HG03342 (cell line): ENCODE results near the gene DOCK4.
"Not testable (repeated sequence)": the region's sequence is repeated elsewhere in the genome, so short reads cannot be mapped to it uniquely, and the experiment has no call there.

ENCODE experiments used
- ATAC-seq: cut with Tn5 transposase; IDR thresholded peaks from one replicate; pipeline ENCODE4 v1.9.1; 2021; ENCODE audit warnings: mild to moderate bottlenecking, moderate library complexity; ENCODE audit not compliant: unreplicated experiment

DOCK4 gene

GRCh38 chr7:112137141-112138101, 68.8 kb downstream of the DOCK4 start:
- no peak for ATAC-seq

- ATAC-seq, result no peak
Measured at GRCh38 chr7:112136271-112137008, 69.8 kb downstream of the DOCK4 start.

- no peak for ATAC-seq
Measured at GRCh38 chr7:112135815-112136214, 70.4 kb downstream of the DOCK4 start.

GRCh38 chr7:112134039-112134438, 72.2 kb downstream of the DOCK4 start:
- no peak for ATAC-seq

GRCh38 chr7:112133328-112133727, 72.9 kb downstream of the DOCK4 start:
- no peak for ATAC-seq

GRCh38 chr7:112132051-112132694, 74.0 kb downstream of the DOCK4 start:
- ATAC-seq, result no peak

GRCh38 chr7:112130729-112131410, 75.3 kb downstream of the DOCK4 start:
- no peak for ATAC-seq

GRCh38 chr7:112129655-112130323, 76.4 kb downstream of the DOCK4 start:
- ATAC-seq, result no peak

- ATAC-seq, result not testable (repeated sequence)
Measured at GRCh38 chr7:112128461-112129425, 77.5 kb downstream of the DOCK4 start.

- ATAC-seq, result not testable (repeated sequence)
Measured at GRCh38 chr7:112128041-112128440, 78.2 kb downstream of the DOCK4 start.

- ATAC-seq, result no peak
Measured at GRCh38 chr7:112125250-112125649, 80.9 kb downstream of the DOCK4 start.

GRCh38 chr7:112124061-112124766, 82.0 kb downstream of the DOCK4 start:
- ATAC-seq, result no peak

- ATAC-seq, result no peak
Measured at GRCh38 chr7:112122798-112123197, 83.4 kb downstream of the DOCK4 start.

GRCh38 chr7:112122144-112122543, 84.1 kb downstream of the DOCK4 start:
- ATAC-seq, result no peak

- ATAC-seq, result no peak
Measured at GRCh38 chr7:112121318-112121717, 84.9 kb downstream of the DOCK4 start.

GRCh38 chr7:112120696-112121217, 85.4 kb downstream of the DOCK4 start:
- ATAC-seq, result peak; percentile 65

- no peak for ATAC-seq
Measured at GRCh38 chr7:112118581-112119566, 87.3 kb downstream of the DOCK4 start.
